WERI-Rb-1 (cell line): Measurements from ENCODE around the gene NPDC1.
A peak's percentile ranks its signal among the peaks of the same experiment; 100 is the strongest.

Experiments used
- DNase-seq: peaks from one replicate; pipeline ENCODE4 v3.0.0-alpha.2; 2020
- H3K27ac ChIP-seq: fragments of 250-450 bp; sonication (Bioruptor Pico); 2 replicates; pipeline ENCODE4 v1.5.1; 2020; ENCODE audit warnings: mild to moderate bottlenecking, moderate library complexity
- H3K27me3 ChIP-seq: fragments of 250-450 bp; sonication (Bioruptor Pico); 2 replicates; pipeline ENCODE4 v1.5.1; 2021; ENCODE audit warnings: mild to moderate bottlenecking, low read depth, moderate library complexity; ENCODE audit not compliant: insufficient read depth, severe bottlenecking
- H3K36me3 ChIP-seq: fragments of 250-450 bp; sonication (Bioruptor Pico); 2 replicates; pipeline ENCODE4 v1.5.1; 2020; ENCODE audit warnings: mild to moderate bottlenecking, moderate library complexity
- H3K4me3 ChIP-seq: 2 replicates; pipeline ENCODE4 v1.5.1; 2011; ENCODE audit warnings: low read depth, mild to moderate bottlenecking, control low read depth, low read length
- H3K9me3 ChIP-seq: fragments of 250-450 bp; sonication (Bioruptor Pico); 2 replicates; pipeline ENCODE4 v1.5.1; 2021; ENCODE audit warnings: mild to moderate bottlenecking, moderate library complexity; ENCODE audit not compliant: severe bottlenecking
- CTCF ChIP-seq: IDR thresholded peaks from 2 replicates; pipeline ENCODE4 v1.5.1; 2011; ENCODE audit warnings: low read depth, mild to moderate bottlenecking, control low read depth, inconsistent platforms, low read length

The NPDC1 gene

GRCh38 chr9:136997371-136997770 is 48.6 kb downstream of the NPDC1 start:
- Histone ChIP-seq H3K4me3 (no peak overlapping the region), H3K9me3 (no peaks in the 10 kb centered on the region), H3K27ac (no peak overlapping the region), H3K36me3 (peaks cover 20% of the 10 kb centered on the region), H3K27me3 (no peaks in the 10 kb centered on the region)
- no peak for TF ChIP-seq CTCF
- DNase-seq, result no peak

- no peaks in the 10 kb centered on the region for H3K27me3 ChIP-seq
- peak within 1 kb of the TSS; percentile 3 for H3K27ac ChIP-seq
- TF ChIP-seq CTCF, result no peak
- peak; percentile 73 for DNase-seq
- no peaks in the 10 kb centered on the region for H3K9me3 ChIP-seq
- peaks cover 20% of the 10 kb centered on the region for H3K36me3 ChIP-seq
- H3K4me3 ChIP-seq, result peak within 1 kb of the TSS; percentile 37
Measured at GRCh38 chr9:136996361-136997292, 49.4 kb downstream of the NPDC1 start, which contains the start of gene CLIC3. Gene CLIC3 (minus strand): TSS chr9:136996568. CDS start chr9:136996543, 25 bp downstream.

GRCh38 chr9:136995772-136996311 is 50.1 kb downstream of the NPDC1 start:
- DNase-seq, result no peak
- TF ChIP-seq CTCF, result no peak
- 0 out of 2 replicates have a peak overlapping the region, but pooled peaks have one; percentile 3 for H3K27ac ChIP-seq

GRCh38 chr9:136995362-136995761 is 50.6 kb downstream of the NPDC1 start:
- DNase-seq, result no peak
- H3K4me3 ChIP-seq, result no peak overlapping the region
- no peaks in the 10 kb centered on the region for H3K27me3 ChIP-seq
- H3K27ac ChIP-seq, result no peak overlapping the region
- H3K9me3 ChIP-seq, result peaks cover 4% of the 10 kb centered on the region
- H3K36me3 ChIP-seq, result peaks cover 20% of the 10 kb centered on the region
- TF ChIP-seq CTCF, result no peak

More at GRCh38 chr9:136995772-136996311, 50.1 kb downstream of the NPDC1 start:
- H3K4me3 ChIP-seq, result no peak overlapping the region
- H3K27me3 ChIP-seq, result no peaks in the 10 kb centered on the region
- no peaks in the 10 kb centered on the region for H3K9me3 ChIP-seq
- peaks cover 20% of the 10 kb centered on the region for H3K36me3 ChIP-seq

GRCh38 chr9:136994888-136995230 is 51.1 kb downstream of the NPDC1 start:
- no peak for DNase-seq
- Histone ChIP-seq H3K4me3 (no peak overlapping the region), H3K9me3 (peaks cover 4% of the 10 kb centered on the region), H3K27ac (no peak overlapping the region), H3K27me3 (no peaks in the 10 kb centered on the region), H3K36me3 (peaks cover 20% of the 10 kb centered on the region)
- TF ChIP-seq CTCF, result no peak
